Spleen (tissue), 11 donors: ENCODE results near the gene GALNT18. TPM values are rescaled to one million over a fixed set of nuclear protein-coding genes. Genes with fewer than 3 reads are reported as not detected.

ENCODE experiments used
- DNase-seq: peaks from one replicate; pipeline ENCODE4 v3.0.0-alpha.2; 2020
- H3K27ac ChIP-seq, 8 donors: fragments of 200-600 bp; sonication (generic) in 7 of 8; 1 replicate in 4 of 8; 2 replicates in 4 of 8; pipeline versions ENCODE4 v1.5.0 to v1.8.0; 2016 to 2021; ENCODE audit warnings: inconsistent platforms in 4 of 8, mild to moderate bottlenecking in 4 of 8, moderate library complexity in 1 of 8
- H3K27me3 ChIP-seq, 7 donors: fragments of 200-600 bp; sonication (generic) in 6 of 7; replicated peaks in 1 of 7; 1 replicate in 4 of 7; 2 replicates in 3 of 7; pipeline versions ENCODE4 v1.5.0 to v1.8.0; 2016 to 2021; ENCODE audit warnings: inconsistent platforms in 3 of 7, mild to moderate bottlenecking in 1 of 7
- H3K36me3 ChIP-seq, 6 donors: fragments of 200-600 bp; sonication (generic) in 5 of 6; 1 replicate in 4 of 6; 2 replicates in 2 of 6; pipeline versions ENCODE4 v1.5.0 to v1.8.0; 2016 to 2021; ENCODE audit warnings: inconsistent platforms in 2 of 6
- H3K4me1 ChIP-seq, 6 donors: fragments of 200-600 bp; sonication (generic) in 5 of 6; 1 replicate in 3 of 6; 2 replicates in 3 of 6; pipeline versions ENCODE4 v1.5.0 to v1.8.0; 2016 to 2021; ENCODE audit warnings: inconsistent platforms in 3 of 6
- H3K4me3 ChIP-seq, 8 donors: fragments of 200-600 bp; sonication (generic) in 7 of 8; 1 replicate in 4 of 8; 2 replicates in 4 of 8; pipeline versions ENCODE4 v1.5.0 to v1.8.0; 2016 to 2021; ENCODE audit warnings: inconsistent platforms in 4 of 8, mild to moderate bottlenecking in 4 of 8, moderate library complexity in 2 of 8
- H3K9me3 ChIP-seq, 8 donors: fragments of 200-600 bp; sonication (generic) in 7 of 8; 1 replicate in 4 of 8; 2 replicates in 4 of 8; pipeline versions ENCODE4 v1.5.0 to v1.8.0; 2016 to 2021; ENCODE audit warnings: inconsistent platforms in 4 of 8
- POLR2A ChIP-seq, 3 donors: fragments of 450-650 bp; IDR thresholded peaks; one replicate each; pipeline ENCODE4 v1.5.1; 2017; ENCODE audit warnings: antibody characterized with exemption in 3 of 3, mild to moderate bottlenecking in 1 of 3
- POLR2AphosphoS5 ChIP-seq, 3 donors: sonication (generic); formaldehyde crosslinking; IDR thresholded peaks; one replicate each; pipeline ENCODE4 v1.5.1; 2017; ENCODE audit warnings: antibody characterized with exemption in 3 of 3
- WGBS, 5 donors: extraction: QIAGEN DNeasy Blood & Tissue Kit in 3 of 5; methylation state at CpG; one replicate each; pipeline versions ENCODE4 v1.1.5 to v1.1.7; 2013 to 2018; 5-methylcytosine and 5-hydroxymethylcytosine counted together
- intact Hi-C: fragments of 100-400 bp; cut with DNase I; formaldehyde crosslinking; loops from one replicate; pipeline ENCODE4 v1.15.0; 2023; ENCODE audit warnings: low total_unique reads
- polyA plus RNA-seq, 3 donors: library from polyadenylated mRNA; stranded (reverse); fragments of 200-250 nt; gene quantifications; one replicate each; pipeline ENCODE4 v1.2.1, GENCODE V29; 2013
- total RNA-seq, 7 donors: library from RNA; depleted of rRNA in 3 of 7; stranded (reverse); fragments of >200 nt in 3 of 7; fragmentation: NEBNext Ultra II Directional in 4 of 7; extraction: Animal tissue kit (Norgen Biotek cat#: 25700) in 4 of 7; gene quantifications; one replicate each; pipeline versions ENCODE4 v1.1.0 to v1.2.1, GENCODE V29; 2016 to 2021
- TF ChIP-seq, protein P1 (sequence below), 11 experiments: fragments of 200-600 bp in 7 of 11; fragments of 450-650 bp in 4 of 11; sonication (generic) in 4 of 11; IDR thresholded peaks in 8 of 11; conservative IDR thresholded peaks in 3 of 11; 1 replicate in 7 of 11; 2 replicates in 4 of 11; pipeline versions ENCODE4 v1.4.0 to v1.8.0; 2016 to 2021; ENCODE audit warnings: antibody characterized with exemption in 11 of 11, inconsistent platforms in 4 of 11, mild to moderate bottlenecking in 1 of 11
- donor health status: healthy with polysubstance abuse.
- donor health status: DM: no; HTN: no; CAD: no; lungs with moderate emphysema.
- donor health status: DM: no; HTN: no; CAD: no.
- donor health status: Bipolar disorder and iron deficiency.
- donor health status: healthy.
- donor health status: DM: no; HTN: no; CAD: no.
- donor health status: DM: yes; HTN: yes; CAD: no.

The GALNT18 gene
- total and polyA plus RNA-seq, 10 donors, result 0.87 to 6.9 (median 3.9) TPM

GRCh38 chr11:11428714-11429113 lies 193.1 kb downstream of the GALNT18 start:
- 75 to 88% (median 79%) methylated on average over 4 of the region's 4 CpGs for WGBS, 5 donors
- Histone ChIP-seq H3K4me1 (peaks cover 0 to 13% (median 2%) of the 10 kb centered on the region in 6 donors), H3K27ac (no peak overlapping the region), H3K4me3 (no peak overlapping the region), H3K36me3 (no peaks in the 10 kb centered on the region), H3K27me3 (peaks cover 0 to 4% (median 0%) of the 10 kb centered on the region in 7 donors), H3K9me3 (no peaks in the 10 kb centered on the region)
- no peak for TF ChIP-seq POLR2A (IDR thresholded peaks at IDR 0.05)
- TF ChIP-seq, protein P1, sequence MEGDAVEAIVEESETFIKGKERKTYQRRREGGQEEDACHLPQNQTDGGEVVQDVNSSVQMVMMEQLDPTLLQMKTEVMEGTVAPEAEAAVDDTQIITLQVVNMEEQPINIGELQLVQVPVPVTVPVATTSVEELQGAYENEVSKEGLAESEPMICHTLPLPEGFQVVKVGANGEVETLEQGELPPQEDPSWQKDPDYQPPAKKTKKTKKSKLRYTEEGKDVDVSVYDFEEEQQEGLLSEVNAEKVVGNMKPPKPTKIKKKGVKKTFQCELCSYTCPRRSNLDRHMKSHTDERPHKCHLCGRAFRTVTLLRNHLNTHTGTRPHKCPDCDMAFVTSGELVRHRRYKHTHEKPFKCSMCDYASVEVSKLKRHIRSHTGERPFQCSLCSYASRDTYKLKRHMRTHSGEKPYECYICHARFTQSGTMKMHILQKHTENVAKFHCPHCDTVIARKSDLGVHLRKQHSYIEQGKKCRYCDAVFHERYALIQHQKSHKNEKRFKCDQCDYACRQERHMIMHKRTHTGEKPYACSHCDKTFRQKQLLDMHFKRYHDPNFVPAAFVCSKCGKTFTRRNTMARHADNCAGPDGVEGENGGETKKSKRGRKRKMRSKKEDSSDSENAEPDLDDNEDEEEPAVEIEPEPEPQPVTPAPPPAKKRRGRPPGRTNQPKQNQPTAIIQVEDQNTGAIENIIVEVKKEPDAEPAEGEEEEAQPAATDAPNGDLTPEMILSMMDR (IDR thresholded peaks at IDR 0.05 in 8 of 11, conservative IDR thresholded peaks at IDR 0.05 in 3 of 11), result no peak
- TF ChIP-seq POLR2AphosphoS5 (IDR thresholded peaks at IDR 0.05), result no peak
- no peak for DNase-seq
- intact Hi-C loops, result no loop called here

GRCh38 chr11:11427542-11427941 lies 194.3 kb downstream of the GALNT18 start:
- intact Hi-C loops, result no loop called here
- Histone ChIP-seq H3K36me3 (no peaks in the 10 kb centered on the region), H3K27ac (no peak overlapping the region), H3K4me3 (no peak overlapping the region), H3K27me3 (peaks cover 0 to 4% (median 0%) of the 10 kb centered on the region in 7 donors), H3K4me1 (peaks cover 0 to 13% (median 2%) of the 10 kb centered on the region in 6 donors), H3K9me3 (no peaks in the 10 kb centered on the region)
- no peak for DNase-seq
- 61 to 80% (median 70%) methylated on average over 5 of the region's 5 CpGs for WGBS, 5 donors
- TF ChIP-seq, protein P1 (IDR thresholded peaks at IDR 0.05 in 8 of 11, conservative IDR thresholded peaks at IDR 0.05 in 3 of 11), result no peak
- TF ChIP-seq POLR2AphosphoS5 (IDR thresholded peaks at IDR 0.05) (no peak), POLR2A (IDR thresholded peaks at IDR 0.05) (no peak)

DNA sequence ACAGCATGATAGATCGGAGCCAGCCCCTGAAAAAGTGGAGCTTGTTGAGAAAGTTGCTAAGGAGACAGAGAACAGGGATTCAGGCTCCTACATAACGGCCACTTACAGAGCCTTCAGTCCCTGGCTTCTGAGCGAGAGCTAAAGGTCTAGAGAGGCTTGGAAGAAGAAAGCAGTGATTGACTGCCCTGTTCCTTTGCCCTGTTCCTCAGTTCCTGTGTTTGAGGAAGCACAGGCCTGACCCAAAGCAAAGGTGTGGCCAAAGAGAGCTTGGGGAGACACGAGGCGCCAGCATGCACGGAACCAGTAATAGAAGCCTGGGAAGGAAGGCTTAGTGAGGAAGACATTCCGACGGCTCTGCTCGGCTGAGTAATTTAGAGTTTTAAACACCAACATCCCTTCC lies 194.7 kb downstream of the GALNT18 start:
- Histone ChIP-seq H3K4me1 (peaks cover 0 to 13% (median 2%) of the 10 kb centered on the region in 6 donors), H3K36me3 (no peaks in the 10 kb centered on the region), H3K27ac (no peak overlapping the region), H3K4me3 (no peak overlapping the region), H3K9me3 (no peaks in the 10 kb centered on the region), H3K27me3 (peaks cover 0 to 4% (median 0%) of the 10 kb centered on the region in 7 donors)
- TF ChIP-seq POLR2A (IDR thresholded peaks at IDR 0.05) (no peak), POLR2AphosphoS5 (IDR thresholded peaks at IDR 0.05) (no peak)
- TF ChIP-seq, protein P1 (IDR thresholded peaks at IDR 0.05 in 8 of 11, conservative IDR thresholded peaks at IDR 0.05 in 3 of 11), result no peak
- WGBS, 5 donors, result 64 to 76% (median 76%) methylated on average over 9 of the region's 9 CpGs
- no peak for DNase-seq
- intact Hi-C loops, result no loop called here

DNA sequence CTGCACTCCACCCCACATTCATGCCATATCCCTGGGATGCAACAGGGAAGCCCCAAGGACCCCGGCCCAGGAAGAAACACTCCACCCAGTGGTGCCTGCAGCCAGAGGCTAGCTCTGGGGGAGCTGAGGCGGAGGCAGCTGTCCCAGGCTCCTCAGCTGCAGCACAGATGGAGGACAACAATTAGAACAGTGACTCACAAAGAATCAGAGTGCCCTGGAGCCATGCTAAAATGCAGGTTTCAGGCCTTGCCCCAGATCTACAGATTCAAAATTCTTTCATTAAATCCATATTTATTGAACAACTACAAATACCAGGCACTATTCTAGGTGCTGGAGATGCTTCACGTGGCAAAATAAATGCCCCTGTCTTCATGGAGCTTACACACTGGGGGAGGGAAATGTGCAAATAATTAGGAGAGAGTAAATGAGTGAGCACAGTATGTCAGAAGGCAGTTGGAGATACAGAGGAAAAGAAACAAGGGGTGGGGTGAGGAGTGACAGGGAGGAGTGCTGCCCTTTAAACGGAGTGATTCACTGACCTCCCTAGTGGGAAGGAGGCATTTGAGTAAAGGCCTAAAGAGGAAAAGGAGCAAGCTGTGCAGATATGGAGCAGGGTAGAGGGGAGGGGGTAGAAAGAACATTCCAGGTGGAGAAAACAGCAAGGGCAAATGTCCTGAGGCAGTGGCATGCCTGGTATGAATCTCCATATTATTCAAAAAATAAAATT lies 195.4 kb downstream of the GALNT18 start:
- Histone ChIP-seq H3K27ac (no peak overlapping the region), H3K4me3 (no peak overlapping the region), H3K27me3 (peaks cover 0 to 8% (median 0%) of the 10 kb centered on the region in 7 donors), H3K4me1 (peaks cover 0 to 13% (median 2%) of the 10 kb centered on the region in 6 donors), H3K9me3 (no peaks in the 10 kb centered on the region), H3K36me3 (no peaks in the 10 kb centered on the region)
- TF ChIP-seq POLR2A (IDR thresholded peaks at IDR 0.05), result no peak
- TF ChIP-seq POLR2AphosphoS5 (IDR thresholded peaks at IDR 0.05), result no peak
- TF ChIP-seq, protein P1 (IDR thresholded peaks at IDR 0.05 in 8 of 11, conservative IDR thresholded peaks at IDR 0.05 in 3 of 11), result no peak
- WGBS, 5 donors, result 75 to 86% (median 84%) methylated on average over 3 to 4 of the region's 4 CpGs
- intact Hi-C loops, result no loop called here
- no peak for DNase-seq
